Skeletal muscle cell (primary cell): ENCODE data around the gene MYO9A.

Experiments used
- DNase-seq: peaks from one replicate; pipeline ENCODE4 v3.0.0-alpha.2; 2010; ENCODE audit warnings: low read depth
- H3K4me3 ChIP-seq: 2 replicates; pipeline ENCODE4 v1.5.1; 2011; ENCODE audit warnings: low read depth, mild to moderate bottlenecking, control low read depth, low read length, moderate library complexity

Gene MYO9A

DNA sequence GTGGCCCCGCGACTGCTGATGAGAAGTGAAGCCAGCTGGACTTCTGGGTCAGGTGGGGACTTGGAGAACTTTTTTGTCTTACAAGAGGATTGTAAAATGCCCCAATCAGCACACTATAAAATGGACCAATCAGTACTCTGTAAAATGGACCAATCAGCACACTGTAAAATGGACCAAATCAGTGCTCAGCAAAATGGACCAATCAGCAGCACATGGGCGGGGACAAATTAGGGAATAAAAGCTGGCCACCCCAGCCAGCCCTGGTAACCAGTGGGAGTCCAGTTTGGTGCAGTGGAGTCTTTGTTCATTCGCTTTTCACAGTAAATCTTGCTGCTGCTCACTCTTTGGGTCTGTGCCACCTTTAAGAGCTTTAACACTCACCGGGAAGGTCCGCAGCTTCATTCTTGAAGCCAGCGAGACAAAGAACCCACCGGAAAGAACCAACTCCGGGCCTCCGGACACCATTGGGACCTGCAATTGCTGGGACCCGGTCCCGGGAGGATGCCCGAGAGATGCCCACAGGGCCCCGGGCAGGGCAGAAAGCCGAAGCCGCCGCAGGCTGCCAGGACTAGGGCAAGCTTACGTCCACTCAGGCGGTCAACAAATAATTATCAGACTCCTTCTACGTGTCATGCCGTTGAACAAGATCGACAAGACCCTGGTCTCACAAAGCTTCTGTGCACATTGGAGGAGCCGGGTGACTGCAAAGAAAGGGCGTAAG lies 315.9 kb downstream of the MYO9A start:
- no peak for DNase-seq
- H3K4me3 ChIP-seq, result no peak overlapping the region

DNA sequence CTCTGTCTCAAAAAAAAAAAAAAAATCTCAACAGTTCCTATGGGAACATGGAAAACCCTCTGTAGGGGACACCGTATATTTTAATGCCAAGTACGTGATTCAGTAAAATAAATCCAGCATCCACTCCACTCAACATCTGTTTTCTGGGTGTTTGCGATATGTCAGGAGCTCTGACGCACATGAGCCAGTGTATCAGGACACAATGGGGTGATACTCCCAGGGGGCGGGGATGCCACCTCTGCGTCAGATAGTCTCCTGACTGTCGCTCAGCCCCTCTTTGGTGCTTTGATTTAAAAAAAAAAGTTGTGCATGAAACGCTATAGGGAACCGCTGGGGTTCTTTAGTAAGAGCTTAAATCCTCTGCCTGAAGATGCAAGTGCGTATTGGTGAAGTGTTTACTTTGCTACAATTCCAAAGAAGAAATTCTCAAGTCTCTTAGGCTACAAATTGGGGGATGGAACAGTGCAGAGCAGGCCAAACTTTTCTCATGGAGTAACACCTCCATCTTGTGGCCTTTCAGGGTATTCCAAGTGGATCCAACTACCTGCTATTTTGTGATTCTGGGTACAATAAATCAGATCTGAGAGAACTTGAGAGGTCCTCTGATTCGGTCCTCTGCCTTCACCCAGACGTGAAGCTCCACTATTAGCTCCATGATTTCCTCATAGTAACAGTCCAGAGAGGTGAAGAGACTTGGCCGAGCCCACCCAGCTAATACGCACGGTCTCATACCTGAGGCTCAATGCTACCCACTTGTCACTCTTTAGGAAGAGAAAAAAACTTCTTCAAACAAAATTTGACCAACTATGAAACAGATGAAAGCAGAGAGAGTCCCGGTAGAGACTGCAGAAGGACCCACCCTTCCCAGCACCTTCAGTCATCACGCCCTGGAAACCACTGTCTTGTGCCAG lies 316.9 kb downstream of the MYO9A start:
- peak; percentile 63 for DNase-seq
- H3K4me3 ChIP-seq, result no peak overlapping the region

DNA sequence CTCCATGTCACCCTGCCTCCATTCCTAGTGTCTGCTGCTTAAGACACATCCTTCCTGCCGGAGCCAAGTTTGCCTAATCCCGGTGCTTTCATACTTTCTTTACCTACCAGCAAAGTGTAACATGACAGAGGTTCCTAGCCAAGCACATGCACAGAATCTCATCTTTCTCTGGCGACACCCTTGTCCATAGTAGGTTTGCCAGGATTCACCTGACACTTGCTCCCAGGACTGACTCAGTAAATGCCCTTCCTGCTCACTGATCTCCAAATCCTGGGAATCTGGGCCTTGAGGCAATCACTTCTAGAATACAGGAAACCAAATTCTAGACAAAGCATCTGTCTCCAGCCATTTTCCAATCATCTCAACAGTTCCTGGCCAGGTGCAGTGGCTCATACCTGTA lies 317.8 kb downstream of the MYO9A start:
- H3K4me3 ChIP-seq, result no peak overlapping the region
- DNase-seq, result no peak

DNA sequence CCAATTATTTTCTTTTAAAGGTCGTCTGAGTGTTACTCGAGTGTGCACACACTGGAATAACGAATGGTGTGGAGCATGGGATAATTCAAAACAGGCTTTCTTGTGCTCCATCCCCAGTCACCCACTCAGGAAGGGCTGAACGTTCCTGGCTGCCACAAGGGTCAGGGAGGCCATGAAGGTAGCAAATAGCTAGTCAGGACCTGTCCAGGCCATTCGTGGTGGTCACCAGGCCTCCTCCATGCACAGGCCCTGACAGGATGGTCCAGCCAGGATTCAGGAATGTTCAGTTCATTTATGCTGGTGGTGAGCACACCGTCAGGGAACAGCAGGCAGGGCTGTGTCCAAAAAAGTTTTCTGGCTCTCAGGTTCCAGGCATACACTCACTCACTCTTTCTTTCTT lies 319.3 kb downstream of the MYO9A start:
- no peak for DNase-seq

DNA sequence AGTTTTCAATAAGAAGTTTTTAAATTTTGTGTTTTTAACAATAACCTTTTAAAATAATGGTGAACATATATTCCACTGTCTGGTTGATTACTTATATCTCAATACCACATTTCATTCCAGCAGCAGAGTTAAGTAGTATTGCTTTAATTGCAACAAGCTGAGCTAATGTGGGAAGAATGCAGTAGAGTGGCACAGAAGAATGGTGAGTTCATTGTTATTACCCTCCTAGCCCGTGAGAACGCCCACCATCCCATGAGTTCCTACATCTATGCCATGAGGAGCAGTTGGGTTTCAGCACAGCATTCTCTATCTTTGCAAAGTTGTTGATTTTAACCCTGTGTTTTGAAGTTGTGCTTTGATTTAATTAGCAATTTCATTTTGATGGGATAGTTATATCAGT lies 325.4 kb downstream of the MYO9A start:
- no peak overlapping the region for H3K4me3 ChIP-seq
- DNase-seq, result peak; percentile 63

More for the DNA sequence above, 319.3 kb downstream of the MYO9A start:
- no peak overlapping the region for H3K4me3 ChIP-seq

DNA sequence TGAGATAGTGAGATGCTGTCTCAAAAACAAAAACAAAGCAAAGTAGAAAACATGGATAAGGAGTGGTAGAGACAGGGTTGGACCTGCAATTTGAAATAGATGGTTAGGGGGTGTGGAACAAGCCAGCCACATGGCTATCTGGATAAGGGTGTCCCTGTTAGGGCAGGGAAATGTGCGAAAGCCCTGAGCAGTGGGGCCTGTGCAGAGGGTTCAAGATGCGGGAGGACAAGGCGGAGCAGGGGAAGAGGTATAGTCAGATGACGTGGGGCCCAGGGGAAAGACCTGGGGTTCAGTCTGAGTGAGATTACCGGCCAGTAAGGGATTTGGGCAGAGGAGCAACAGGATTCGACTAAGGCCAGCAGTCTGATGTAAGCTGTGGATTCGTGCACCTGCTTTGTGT lies 326.0 kb downstream of the MYO9A start:
- DNase-seq, result no peak
- no peak overlapping the region for H3K4me3 ChIP-seq

DNA sequence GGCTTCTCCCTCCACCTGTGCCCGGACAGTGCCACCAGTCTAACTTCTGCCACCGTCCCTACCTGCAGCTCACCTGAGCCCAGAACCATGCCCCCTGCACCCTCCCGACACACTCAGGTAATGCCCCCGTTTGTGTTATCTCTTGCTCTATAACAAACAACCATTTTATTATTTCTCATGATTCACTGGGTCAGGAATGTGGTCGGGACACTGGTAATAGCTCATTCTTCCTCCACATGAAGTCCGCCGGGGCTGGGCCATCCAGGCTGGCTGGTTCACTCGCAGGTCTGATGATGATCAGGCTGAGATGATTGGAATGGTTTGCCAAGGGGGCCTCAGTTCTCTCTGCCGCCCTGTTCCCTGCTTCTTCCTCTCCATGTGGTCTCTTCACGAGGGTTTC lies 327.9 kb downstream of the MYO9A start:
- no peak for DNase-seq
- H3K4me3 ChIP-seq, result no peak overlapping the region

DNA sequence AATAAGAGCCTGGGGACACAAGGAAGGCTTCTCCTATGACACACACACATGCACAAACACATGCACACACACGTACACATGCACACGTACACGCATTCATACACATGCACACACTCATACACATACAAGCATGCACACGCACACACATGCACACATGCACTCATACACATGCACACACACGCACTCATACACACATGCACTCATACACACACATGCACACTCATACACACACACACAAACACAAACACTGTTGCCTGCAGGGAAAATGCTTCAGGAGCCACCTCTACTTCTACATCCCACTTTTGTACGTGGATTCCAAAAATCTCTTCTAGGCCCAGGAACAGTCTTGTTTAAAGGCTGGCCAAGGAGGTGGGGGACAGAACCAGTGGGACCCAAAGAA lies 328.3 kb downstream of the MYO9A start:
- no peak overlapping the region for H3K4me3 ChIP-seq
- no peak for DNase-seq

DNA sequence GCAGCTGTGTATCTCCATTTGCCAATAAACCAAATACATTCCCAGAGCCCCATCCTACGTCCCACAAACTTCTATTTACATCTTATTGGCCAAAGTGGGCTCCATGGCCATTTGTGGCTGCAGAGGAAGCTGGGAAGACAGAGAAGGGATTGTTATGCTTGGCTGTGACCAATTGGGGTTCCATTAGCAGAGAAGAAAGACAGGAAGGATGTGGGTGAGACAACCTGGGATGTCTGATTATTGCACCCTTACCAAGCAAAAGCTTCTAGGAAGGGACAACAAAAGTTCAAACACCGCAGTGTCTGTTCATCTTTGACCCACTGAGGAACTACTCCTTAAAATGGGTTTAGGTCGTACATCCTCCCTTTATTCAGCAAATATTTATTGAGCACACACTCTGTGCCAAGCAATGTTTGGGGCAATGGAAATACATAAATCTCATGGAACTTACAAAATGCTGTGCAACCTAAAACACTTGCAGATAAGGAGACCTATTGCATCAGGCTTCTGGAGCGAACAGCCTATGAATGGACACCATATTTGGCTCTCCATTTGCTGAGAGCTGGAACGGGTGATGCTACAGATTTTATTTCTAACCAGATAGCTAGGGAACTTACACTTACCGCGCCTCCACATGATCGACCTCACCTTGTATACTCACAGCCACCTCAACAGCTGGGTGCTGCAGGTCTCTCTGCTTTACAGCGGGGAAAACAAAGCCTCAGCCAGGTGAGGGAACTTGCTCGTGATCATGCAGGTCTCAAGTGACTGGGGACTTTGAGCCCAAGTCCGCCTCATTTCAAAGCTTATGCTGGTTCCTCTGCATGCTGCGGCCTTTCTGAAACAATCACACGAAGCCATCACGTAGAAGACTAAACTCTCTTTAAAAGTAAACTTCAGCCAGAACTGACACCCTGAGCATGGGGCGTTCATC lies 329.0 kb downstream of the MYO9A start:
- no peak for DNase-seq
- H3K4me3 ChIP-seq, result no peak overlapping the region

DNA sequence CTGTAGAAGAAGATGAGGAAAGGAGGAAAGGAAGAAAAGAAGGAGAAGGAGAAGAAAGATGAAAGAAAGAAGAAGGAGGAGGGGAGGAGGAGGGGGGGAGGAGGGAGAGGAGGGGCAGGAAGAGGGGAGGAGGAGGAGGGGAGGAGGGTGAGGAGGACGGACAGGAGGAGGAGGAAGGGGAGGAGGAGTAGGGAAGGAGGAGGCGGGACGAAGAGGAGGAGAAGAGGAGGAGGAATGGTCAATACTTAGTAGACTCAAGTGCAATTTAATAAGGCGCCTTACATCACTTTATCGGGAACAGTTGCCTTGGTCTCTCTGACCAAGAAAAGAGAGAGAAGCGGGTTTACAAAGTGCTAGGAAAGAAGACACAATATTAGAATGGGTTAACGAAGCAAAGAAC lies 331.3 kb downstream of the MYO9A start:
- no peak for DNase-seq
- H3K4me3 ChIP-seq, result no peak overlapping the region

DNA sequence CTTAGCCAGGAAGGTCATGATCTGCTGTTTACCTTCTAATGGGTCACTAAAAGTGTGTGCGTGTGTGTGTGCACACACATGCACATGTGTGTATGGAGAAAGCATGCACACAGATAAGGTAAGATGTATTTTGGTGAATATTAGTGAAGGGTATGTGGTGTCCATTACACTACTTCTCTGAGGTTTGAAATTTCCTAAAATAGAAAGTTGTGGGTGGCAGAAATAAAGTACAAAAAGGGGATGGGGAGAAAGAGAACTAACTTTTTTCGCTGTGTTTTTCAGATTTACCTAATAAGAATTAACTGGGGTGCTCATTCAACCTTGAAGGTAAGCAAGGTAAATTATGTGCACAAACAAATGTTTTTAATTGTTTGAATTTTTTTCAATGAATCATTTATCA lies 332.0 kb downstream of the MYO9A start:
- DNase-seq, result no peak

DNA sequence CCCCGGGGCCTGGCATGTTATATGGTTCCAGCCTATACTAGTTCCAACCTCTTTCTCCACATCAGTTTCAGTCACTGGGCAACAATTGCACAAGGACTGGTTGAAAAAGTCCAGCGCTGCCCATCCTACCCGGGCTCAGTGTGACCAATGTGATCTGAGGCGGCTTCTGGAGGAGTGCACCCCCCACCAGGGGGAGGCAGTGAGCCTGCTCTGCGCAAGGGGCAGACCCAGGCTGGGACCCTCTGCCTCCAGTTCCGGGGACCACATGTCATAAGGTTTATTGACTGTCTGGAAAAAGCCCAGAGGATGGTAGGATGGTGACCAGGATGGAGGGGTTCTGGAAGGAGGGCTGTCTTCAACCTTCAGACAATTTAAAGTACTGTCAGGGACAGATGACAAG lies 333.2 kb downstream of the MYO9A start:
- DNase-seq, result no peak
- no peak overlapping the region for H3K4me3 ChIP-seq

More for the DNA sequence above, 332.0 kb downstream of the MYO9A start:
- H3K4me3 ChIP-seq, result no peak overlapping the region

DNA sequence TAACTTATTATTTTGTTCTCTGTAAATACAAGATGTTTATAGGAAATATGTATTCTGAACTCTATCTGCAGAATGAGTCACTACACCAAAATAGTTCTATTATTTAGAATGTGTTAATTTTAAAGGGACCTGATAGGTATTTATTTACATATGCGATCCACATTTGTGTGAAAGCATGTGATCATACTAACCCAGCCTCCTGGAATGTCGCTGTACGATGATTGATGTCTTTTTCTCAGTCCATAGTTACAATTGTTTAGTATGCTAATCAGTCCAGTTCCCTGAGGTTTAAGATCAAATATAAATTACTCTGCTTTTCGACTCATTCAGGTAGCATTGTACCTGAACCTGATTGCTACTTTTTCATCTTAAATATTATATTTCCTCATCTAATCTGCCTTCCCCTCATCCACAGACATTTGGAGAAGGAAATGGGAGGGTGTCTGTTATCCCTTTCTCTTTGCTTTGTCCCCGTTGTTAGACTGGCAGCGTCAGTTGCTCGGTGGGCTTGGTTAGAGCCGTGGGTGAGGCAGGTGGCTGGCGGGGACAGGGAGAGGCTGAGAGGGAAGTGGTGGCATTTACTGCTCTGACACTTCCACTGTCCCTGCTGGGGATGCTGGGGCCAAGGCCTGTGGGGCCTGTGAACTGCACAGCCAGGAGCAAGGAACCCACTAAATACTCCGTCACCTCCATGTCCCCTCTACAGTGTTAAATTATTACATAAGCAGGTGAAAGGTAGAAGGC lies 335.4 kb downstream of the MYO9A start:
- DNase-seq, result no peak
- H3K4me3 ChIP-seq, result no peak overlapping the region

DNA sequence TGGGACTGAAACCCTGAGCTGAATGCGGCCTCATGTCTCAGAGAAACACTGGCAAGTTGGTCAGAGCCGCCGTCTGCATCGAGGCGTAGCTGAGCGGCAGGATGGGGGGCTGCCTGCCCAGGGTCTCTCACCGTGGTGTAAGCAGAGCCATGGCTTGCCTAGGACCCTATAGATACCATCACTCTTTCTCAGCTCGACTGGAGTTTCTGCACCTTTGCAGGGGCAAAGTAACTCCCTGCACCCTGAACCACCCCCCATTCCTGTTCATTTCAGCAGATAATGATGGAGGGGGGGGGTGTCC lies 336.0 kb downstream of the MYO9A start:
- DNase-seq, result no peak
- H3K4me3 ChIP-seq, result no peak overlapping the region

DNA sequence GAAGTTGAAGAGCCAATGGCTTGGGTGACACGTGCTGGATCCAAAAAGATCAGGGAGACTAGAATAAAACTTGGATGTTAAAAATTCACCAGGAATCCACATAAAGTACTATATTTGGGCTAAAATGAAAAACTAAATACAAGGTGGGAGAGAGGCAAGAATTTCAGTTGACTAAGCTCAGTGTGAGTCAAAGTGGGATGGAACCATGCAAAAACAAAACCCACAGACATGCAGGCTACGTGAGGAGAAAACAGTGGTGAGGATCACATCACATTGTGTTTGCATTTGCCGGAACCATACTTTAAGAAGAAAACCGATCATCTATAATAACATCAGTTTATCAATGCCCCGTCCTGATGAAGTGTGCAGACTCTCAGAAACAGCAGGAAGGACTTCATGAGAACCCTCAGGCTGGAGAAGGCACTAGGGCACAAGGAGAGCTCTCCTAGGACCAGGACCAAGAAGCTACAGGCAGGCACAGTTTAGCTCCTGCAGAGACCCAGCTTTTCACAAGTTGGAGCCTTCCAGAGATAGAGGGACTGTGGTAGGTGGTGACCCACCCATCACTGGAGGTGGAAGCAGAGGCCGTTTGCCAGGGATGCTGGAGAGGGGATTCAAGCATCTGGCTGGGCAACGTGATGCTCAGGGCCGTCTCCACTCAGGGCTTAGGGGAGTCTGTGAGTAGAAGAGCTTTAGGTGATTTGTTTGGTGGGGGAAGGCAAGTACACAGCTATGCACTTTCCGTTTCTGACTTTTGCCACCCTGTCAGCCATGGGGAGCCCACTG lies 336.6 kb downstream of the MYO9A start:
- no peak overlapping the region for H3K4me3 ChIP-seq
- DNase-seq, result peak; percentile 32

DNA sequence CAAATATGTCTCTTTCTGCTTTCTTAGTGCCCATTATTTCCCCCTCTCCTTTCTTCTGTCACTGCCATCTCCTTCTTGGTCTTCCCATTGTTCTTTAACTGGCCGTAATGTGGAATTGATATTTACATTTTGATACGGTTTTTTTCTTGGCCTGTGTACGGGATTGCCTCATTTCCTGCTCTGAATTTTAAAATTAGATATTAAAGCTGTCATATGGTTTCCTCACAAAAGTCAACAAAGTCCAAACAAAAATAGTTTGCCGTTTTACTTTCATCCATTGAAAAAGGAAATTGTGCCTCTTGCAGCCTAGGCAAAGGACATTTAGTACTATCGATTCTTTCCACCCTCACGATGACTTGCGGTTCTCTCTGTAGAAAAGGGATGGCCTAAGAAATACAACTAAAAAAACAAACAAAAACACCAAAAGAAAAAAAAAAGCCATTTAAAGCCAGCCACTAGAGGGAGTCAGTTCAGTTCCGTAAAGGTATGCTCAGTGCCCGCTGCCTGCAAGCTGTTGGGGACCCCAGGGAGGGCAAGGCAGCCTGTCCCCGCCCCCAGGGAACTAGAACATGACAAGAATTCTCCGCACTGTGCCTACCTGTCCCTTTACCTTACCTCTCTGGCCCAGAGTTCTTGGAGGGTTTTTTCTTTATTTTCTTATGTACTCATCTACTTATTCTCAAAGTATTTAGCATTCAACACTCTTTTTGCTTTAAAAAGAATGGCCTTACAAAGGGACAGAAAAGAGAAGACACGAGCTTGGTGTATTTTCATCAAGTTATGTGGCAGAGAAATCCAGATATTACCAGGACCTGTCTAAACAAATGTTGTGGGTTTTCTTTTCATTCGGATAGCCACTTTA lies 337.6 kb downstream of the MYO9A start:
- DNase-seq, result peak; percentile 41
- no peak overlapping the region for H3K4me3 ChIP-seq

DNA sequence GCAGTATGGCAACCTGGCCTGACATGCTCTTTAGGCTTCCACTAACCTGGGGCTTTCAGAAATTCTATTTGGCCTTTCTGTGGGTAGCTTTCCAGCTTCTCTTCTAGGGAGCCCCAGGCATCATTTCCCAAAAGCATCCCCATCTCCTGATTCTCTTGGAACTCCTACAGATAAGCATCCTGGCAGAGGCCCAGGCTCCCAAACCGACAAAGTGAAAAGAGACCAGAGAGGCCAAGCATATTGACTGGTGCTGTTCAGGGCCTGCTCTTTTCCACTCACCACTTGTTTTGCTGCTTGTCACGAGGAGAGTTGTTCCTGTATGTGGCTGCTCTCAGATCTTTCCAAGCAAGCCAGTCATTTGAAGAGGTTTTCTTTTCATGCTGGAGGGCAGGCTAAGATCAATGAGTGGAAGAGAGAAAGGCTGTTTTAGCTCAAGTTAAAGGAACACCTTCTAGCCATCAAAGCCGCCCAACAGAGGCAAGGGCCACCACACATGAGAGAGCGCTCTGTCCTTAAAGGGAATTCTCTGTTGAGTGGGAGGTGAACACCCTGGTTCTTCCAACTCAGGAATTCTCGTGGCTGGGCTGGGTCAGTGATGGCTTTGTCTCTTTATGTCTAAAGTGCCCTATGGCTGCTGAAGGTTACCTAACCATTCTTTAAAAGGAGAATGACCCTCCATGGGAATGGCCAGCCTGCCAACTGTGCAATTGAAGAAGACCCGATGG lies 338.7 kb downstream of the MYO9A start:
- no peak for DNase-seq
- no peak overlapping the region for H3K4me3 ChIP-seq
